Fibroblast of lung (primary cell): ENCODE data around the gene EIF3K. TPM values are rescaled to one million over a fixed set of nuclear protein-coding genes. Genes with fewer than 3 reads are reported as not detected.
A peak's percentile ranks its signal among the peaks of the same experiment; 100 is the strongest.

Experiments
- DNase-seq, 2 donors: peaks; one replicate each; pipeline versions ENCODE4 v3.0.0 to v3.0.0-alpha.2; 2010; ENCODE audit warnings: low read depth in 2 of 2
- H2AFZ ChIP-seq: 2 replicates; pipeline ENCODE4 v1.5.1; 2012; ENCODE audit warnings: low read length, control low read depth, inconsistent platforms
- H3K27ac ChIP-seq: 2 replicates; pipeline ENCODE4 v1.5.1; 2011; ENCODE audit warnings: low read length, control low read depth; ENCODE audit not compliant: insufficient read depth
- H3K27me3 ChIP-seq: 2 replicates; pipeline ENCODE4 v1.5.1; 2011; ENCODE audit warnings: mild to moderate bottlenecking, low read length; ENCODE audit not compliant: control insufficient read depth, insufficient read depth
- H3K36me3 ChIP-seq: 2 replicates; pipeline ENCODE4 v1.5.1; 2011; ENCODE audit warnings: low read length; ENCODE audit not compliant: control insufficient read depth, insufficient read depth
- H3K4me1 ChIP-seq: 2 replicates; pipeline ENCODE4 v1.5.1; 2011; ENCODE audit warnings: low read length; ENCODE audit not compliant: control insufficient read depth, insufficient read depth; ENCODE audit errors: extremely low read depth
- H3K4me2 ChIP-seq: 2 replicates; pipeline ENCODE4 v1.5.1; 2011; ENCODE audit warnings: low read length, control low read depth; ENCODE audit not compliant: insufficient read depth; ENCODE audit errors: extremely low read depth
- H3K4me3 ChIP-seq, 4 experiments: fragments of 200-600 bp in 1 of 4; sonication (generic) in 1 of 4; replicated peaks in 1 of 4; 2 replicates each; pipeline ENCODE4 v1.5.1; 2011 to 2016; ENCODE audit warnings: low read length in 4 of 4, low read depth in 3 of 4, mild to moderate bottlenecking in 3 of 4, control low read depth in 2 of 4, inconsistent platforms in 1 of 4, mixed read lengths in 1 of 4; ENCODE audit not compliant: insufficient read depth in 1 of 4; ENCODE audit errors: control extremely low read depth in 1 of 4
- H3K79me2 ChIP-seq: 2 replicates; pipeline ENCODE4 v1.5.1; 2012; ENCODE audit warnings: mild to moderate bottlenecking, low read length, inconsistent platforms; ENCODE audit not compliant: control insufficient read depth, insufficient read depth
- H3K9ac ChIP-seq: 2 replicates; pipeline ENCODE4 v1.5.1; 2011; ENCODE audit warnings: mild to moderate bottlenecking, low read length, control low read depth; ENCODE audit not compliant: insufficient read depth
- H3K9me3 ChIP-seq: 2 replicates; pipeline ENCODE4 v1.5.1; 2012; ENCODE audit warnings: low read depth, low read length; ENCODE audit not compliant: control insufficient read depth, insufficient read depth
- H4K20me1 ChIP-seq: 2 replicates; pipeline ENCODE4 v1.5.1; 2011; ENCODE audit warnings: low read length; ENCODE audit not compliant: control insufficient read depth, insufficient read depth; ENCODE audit errors: extremely low read depth
- EZH2 ChIP-seq: IDR thresholded peaks from 2 replicates; pipeline ENCODE4 v1.5.1; 2012; ENCODE audit warnings: low read length, control low read depth, mild to moderate bottlenecking; ENCODE audit errors: missing control alignments
- polyA plus RNA-seq, 2 donors: library from polyadenylated mRNA; depleted of rRNA in 1 of 2; stranded (reverse) in 1 of 2; unstranded in 1 of 2; fragments of >200 nt; gene quantifications; 2 replicates each; pipeline ENCODE4 v1.2.1, GENCODE V29; 2011 to 2012; ENCODE audit warnings: missing spikeins in 1 of 2
- total RNA-seq: library from RNA; depleted of rRNA; stranded (reverse); fragments of >200 nt; gene quantifications from 2 replicates; pipeline ENCODE4 v1.2.1, GENCODE V29; 2014
- TF ChIP-seq, protein P1 (sequence below), 2 donors: IDR thresholded peaks in 1 of 2; conservative IDR thresholded peaks in 1 of 2; 1 replicate in 1 of 2; 2 replicates in 1 of 2; pipeline ENCODE4 v1.5.1; 2011 to 2012; ENCODE audit warnings: low read length in 2 of 2, control low read depth in 1 of 2, inconsistent platforms in 1 of 2, low read depth in 1 of 2, mild to moderate bottlenecking in 1 of 2

EIF3K gene
- total and polyA plus RNA-seq, 2 donors (not counting 1 experiment from before 2014, with no cell fraction given), result 171 to 198 TPM

DNA sequence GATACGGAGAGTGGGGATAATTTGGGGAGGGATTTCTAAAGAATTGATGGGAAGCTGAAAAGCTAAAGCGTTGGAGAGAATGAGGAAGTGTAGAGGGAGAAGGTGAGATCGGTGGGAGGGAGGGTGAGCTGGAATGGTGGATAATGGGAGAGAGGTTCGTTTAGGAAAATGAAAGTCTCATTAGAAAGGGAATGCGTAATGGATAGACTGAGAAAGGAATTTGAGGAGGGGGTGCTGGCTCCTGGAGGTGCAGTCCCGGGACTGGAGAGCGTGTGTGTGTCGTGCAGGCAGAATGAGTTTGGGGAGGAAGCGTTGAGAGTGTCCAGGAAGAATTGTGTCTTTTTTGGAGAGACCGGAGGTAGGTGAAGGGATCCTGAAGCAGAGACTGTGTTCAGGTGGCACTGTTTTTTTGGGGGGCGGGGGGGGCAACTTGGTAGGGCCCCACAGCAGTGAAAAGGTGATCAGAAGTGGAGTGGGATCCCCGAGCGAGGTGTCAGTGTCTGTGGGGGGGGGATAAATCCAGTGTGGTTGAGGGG is 29.8 kb downstream of the EIF3K start:
- no peak for DNase-seq
- peak overlapping the region; percentile 86 for H3K4me2 ChIP-seq
- no peak for TF ChIP-seq EZH2
- TF ChIP-seq, protein P1, sequence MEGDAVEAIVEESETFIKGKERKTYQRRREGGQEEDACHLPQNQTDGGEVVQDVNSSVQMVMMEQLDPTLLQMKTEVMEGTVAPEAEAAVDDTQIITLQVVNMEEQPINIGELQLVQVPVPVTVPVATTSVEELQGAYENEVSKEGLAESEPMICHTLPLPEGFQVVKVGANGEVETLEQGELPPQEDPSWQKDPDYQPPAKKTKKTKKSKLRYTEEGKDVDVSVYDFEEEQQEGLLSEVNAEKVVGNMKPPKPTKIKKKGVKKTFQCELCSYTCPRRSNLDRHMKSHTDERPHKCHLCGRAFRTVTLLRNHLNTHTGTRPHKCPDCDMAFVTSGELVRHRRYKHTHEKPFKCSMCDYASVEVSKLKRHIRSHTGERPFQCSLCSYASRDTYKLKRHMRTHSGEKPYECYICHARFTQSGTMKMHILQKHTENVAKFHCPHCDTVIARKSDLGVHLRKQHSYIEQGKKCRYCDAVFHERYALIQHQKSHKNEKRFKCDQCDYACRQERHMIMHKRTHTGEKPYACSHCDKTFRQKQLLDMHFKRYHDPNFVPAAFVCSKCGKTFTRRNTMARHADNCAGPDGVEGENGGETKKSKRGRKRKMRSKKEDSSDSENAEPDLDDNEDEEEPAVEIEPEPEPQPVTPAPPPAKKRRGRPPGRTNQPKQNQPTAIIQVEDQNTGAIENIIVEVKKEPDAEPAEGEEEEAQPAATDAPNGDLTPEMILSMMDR (conservative IDR thresholded peaks at IDR 0.05 in 1 of 2, IDR thresholded peaks at IDR 0.05 in 1 of 2; ENCODE audit: low read depth in 1 of 2, low read length in 2 of 2), result no peak
- H3K79me2 ChIP-seq, result peaks cover 63% of the 10 kb centered on the region
- no peaks in the 10 kb centered on the region for H3K27me3 ChIP-seq
- no peaks in the 10 kb centered on the region for H4K20me1 ChIP-seq
- H3K9ac ChIP-seq, result peak overlapping the region; percentile 87
- no peaks in the 10 kb centered on the region for H3K9me3 ChIP-seq
- peak overlapping the region; percentile 73 to 99 (median 97) for H3K4me3 ChIP-seq
- H3K4me1 ChIP-seq, result peaks cover 19% of the 10 kb centered on the region
- H3K27ac ChIP-seq, result peak overlapping the region; percentile 88
- no peaks in the 10 kb centered on the region for H3K36me3 ChIP-seq
- H2AFZ ChIP-seq, result no peak overlapping the region

DNA sequence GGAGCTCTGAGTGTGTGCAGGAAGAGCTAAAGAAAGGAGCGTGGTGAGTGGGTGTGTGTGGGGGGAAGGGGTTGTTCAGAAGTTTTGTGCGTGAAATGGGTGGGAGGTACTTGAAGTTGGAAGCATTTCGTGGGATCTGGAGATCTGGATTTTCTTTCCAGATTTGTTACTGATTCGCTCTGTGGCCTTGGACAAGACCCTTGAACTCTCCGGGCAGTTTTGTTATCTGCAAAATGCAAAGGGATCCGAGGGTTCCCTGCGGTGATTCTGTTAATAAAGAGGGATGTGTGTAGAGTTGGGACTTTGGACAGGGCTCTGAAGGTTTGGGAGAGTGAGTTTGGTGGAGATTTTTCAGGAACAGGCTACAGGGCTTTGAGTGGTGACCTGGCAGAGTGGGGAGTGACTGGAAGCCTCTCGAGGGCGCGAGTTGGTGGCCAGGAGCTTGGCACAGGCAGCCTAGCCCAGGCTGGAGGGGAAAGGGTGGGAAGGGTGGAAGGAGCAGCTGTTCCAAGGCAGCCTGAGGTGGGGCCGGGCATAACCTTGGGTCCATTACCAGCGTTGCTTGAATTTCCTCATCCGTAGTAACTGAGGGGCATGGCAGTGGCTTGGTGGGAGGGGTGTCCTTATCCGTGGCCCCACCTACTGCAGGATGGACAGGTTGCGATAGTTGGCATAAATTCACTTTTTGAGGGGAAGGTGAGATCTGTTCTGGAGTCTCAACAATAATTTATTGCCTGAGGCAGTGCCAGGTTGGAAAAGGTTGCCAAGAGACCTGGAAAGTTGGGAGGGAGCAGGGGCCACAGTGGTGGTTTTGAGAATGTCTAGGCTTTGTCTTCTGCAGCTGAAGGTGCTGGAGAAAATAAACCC is 30.6 kb downstream of the EIF3K start:
- Histone ChIP-seq H3K4me2 (peak overlapping the region; percentile 86), H3K27ac (peak overlapping the region; percentile 88), H3K27me3 (no peaks in the 10 kb centered on the region), H3K9ac (peak overlapping the region; percentile 87), H4K20me1 (no peaks in the 10 kb centered on the region), H3K4me1 (peaks cover 23% of the 10 kb centered on the region), H3K36me3 (no peaks in the 10 kb centered on the region), H3K4me3 (peak overlapping the region; percentile 73 to 99 (median 97)), H3K79me2 (peaks cover 70% of the 10 kb centered on the region), H2AFZ (no peak overlapping the region), H3K9me3 (no peaks in the 10 kb centered on the region)
- no peak for DNase-seq
- TF ChIP-seq EZH2, result no peak
- TF ChIP-seq, protein P1 (conservative IDR thresholded peaks at IDR 0.05 in 1 of 2, IDR thresholded peaks at IDR 0.05 in 1 of 2; ENCODE audit: low read depth in 1 of 2, low read length in 2 of 2), result no peak

DNA sequence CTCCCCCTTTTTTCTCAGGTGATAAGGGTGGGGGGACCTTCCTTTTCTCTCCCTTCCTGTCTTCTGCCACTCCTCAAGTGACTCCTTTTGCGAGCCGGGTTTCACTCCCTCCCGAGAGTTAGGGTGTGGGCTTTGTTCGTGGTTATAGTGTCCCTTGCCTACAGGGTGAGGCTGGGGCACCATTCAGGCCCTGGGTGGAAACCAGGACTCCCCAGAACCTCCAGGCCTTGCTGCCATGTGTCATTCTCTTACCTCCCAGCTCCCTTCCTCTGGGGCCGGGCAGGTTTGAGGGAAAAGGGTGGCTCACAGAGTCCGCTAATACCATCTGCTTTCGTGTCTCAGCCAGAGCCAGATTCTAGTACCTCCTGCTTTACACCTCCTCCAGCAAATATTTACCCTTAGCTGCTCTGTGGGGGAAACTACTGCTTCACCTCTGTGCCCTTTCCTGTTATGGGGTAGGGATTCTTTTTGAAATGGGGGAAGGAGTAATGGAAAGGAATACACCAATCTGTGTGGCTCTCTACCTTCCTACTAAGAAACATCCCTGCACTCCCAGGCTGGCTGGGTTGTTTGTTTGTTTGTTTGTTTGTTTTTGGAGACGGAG is 31.3 kb downstream of the EIF3K start:
- H3K9me3 ChIP-seq, result no peaks in the 10 kb centered on the region
- peak overlapping the region; percentile 87 for H3K9ac ChIP-seq
- peak overlapping the region; percentile 73 to 99 (median 97) for H3K4me3 ChIP-seq
- H3K36me3 ChIP-seq, result no peaks in the 10 kb centered on the region
- H4K20me1 ChIP-seq, result no peaks in the 10 kb centered on the region
- peaks cover 78% of the 10 kb centered on the region for H3K79me2 ChIP-seq
- H3K4me2 ChIP-seq, result peak overlapping the region; percentile 86
- no peak overlapping the region for H2AFZ ChIP-seq
- no peaks in the 10 kb centered on the region for H3K27me3 ChIP-seq
- TF ChIP-seq, protein P1 (conservative IDR thresholded peaks at IDR 0.05 in 1 of 2, IDR thresholded peaks at IDR 0.05 in 1 of 2; ENCODE audit: low read depth in 1 of 2, low read length in 2 of 2), result no peak
- TF ChIP-seq EZH2, result no peak
- H3K4me1 ChIP-seq, result peaks cover 29% of the 10 kb centered on the region
- peak overlapping the region; percentile 88 for H3K27ac ChIP-seq
- no peak for DNase-seq
